Mammary epithelial cell (primary cell): ENCODE results near the gene NPB.

Source experiments
- EZH2 ChIP-seq: IDR thresholded peaks from 2 replicates; pipeline ENCODE4 v1.6.1; 2012; ENCODE audit warnings: low read length, inconsistent platforms, borderline replicate concordance
- TF ChIP-seq, protein P1 (sequence below), 2 donors: IDR thresholded peaks in 1 of 2; conservative IDR thresholded peaks in 1 of 2; 2 replicates each; pipeline ENCODE4 v1.5.1; 2011 to 2012; ENCODE audit warnings: inconsistent platforms in 2 of 2, low read length in 2 of 2, mild to moderate bottlenecking in 2 of 2, control low read depth in 1 of 2, low read depth in 1 of 2; ENCODE audit not compliant: insufficient read depth in 1 of 2; ENCODE audit errors: extremely low read depth in 1 of 2

DNA sequence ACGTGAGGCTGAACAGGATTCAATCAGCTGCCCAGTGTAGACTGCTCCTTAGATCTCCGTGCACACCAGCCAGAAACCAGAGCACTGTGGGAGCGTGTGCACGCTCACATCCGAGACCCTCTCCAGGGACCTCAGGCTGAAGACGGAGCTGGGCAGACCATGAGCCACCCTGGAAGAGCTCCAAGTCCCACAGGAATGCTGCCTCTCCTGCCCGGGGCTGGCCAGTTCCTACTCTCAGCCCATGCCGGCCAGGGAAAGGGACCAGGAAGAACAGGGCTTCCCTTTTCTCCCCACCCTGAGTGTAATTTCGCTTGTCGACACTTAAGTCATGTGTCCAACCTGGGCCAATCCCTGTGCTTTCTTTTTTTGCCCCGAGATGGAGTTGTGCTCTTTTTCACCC lies 17.5 kb upstream of the NPB start:
- TF ChIP-seq, protein P1, sequence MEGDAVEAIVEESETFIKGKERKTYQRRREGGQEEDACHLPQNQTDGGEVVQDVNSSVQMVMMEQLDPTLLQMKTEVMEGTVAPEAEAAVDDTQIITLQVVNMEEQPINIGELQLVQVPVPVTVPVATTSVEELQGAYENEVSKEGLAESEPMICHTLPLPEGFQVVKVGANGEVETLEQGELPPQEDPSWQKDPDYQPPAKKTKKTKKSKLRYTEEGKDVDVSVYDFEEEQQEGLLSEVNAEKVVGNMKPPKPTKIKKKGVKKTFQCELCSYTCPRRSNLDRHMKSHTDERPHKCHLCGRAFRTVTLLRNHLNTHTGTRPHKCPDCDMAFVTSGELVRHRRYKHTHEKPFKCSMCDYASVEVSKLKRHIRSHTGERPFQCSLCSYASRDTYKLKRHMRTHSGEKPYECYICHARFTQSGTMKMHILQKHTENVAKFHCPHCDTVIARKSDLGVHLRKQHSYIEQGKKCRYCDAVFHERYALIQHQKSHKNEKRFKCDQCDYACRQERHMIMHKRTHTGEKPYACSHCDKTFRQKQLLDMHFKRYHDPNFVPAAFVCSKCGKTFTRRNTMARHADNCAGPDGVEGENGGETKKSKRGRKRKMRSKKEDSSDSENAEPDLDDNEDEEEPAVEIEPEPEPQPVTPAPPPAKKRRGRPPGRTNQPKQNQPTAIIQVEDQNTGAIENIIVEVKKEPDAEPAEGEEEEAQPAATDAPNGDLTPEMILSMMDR (conservative IDR thresholded peaks at IDR 0.05 in 1 of 2, IDR thresholded peaks at IDR 0.05 in 1 of 2; ENCODE audit: extremely low read depth in 1 of 2, insufficient read depth in 1 of 2, low read depth in 1 of 2, low read length in 2 of 2) = no peak
- no peak for TF ChIP-seq EZH2
